Measurements from ENCODE around the gene PXN. TPM values are rescaled to one million over a fixed set of nuclear protein-coding genes. Genes with fewer than 3 reads are reported as not detected.

PXN gene
- 100 to 1,000 TPM in 3 of 4 donors, 10 to 100 TPM in 1; 79.3 to 132 (median 115) TPM for polyA plus RNA-seq
- long read RNA-seq, donor 1, transcript PXN-204 (11 exons, 3,683 nt): major isoform, 21 of 63 reads
- long read RNA-seq, donor 1, partial matches to known transcripts: 38 of 63 reads
- long read RNA-seq, donor 1, other reads (novel, unspliced or antisense): 0 of 63 reads
- long read RNA-seq, donor 2, partial matches to known transcripts: 14 of 19 reads
- long read RNA-seq, donor 2, other reads (novel, unspliced or antisense): 0 of 19 reads
- long read RNA-seq, donor 3, partial matches to known transcripts: 44 of 50 reads
- long read RNA-seq, donor 3, other reads (novel, unspliced or antisense): 0 of 50 reads
- long read RNA-seq, donor 4: 0 reads
- long read RNA-seq, donor 5, partial matches to known transcripts: 0 of 1 reads
- long read RNA-seq, donor 5, other reads (novel, unspliced or antisense): 0 of 1 reads
- long read RNA-seq, donor 6, transcript PXN-204 (11 exons, 3,683 nt): major isoform, 13 of 40 reads
- long read RNA-seq, donor 6, partial matches to known transcripts: 23 of 40 reads
- long read RNA-seq, donor 6, other reads (novel, unspliced or antisense): 0 of 40 reads
- long read RNA-seq, donor 7: 0 reads
- long read RNA-seq, donor 8, partial matches to known transcripts: 0 of 2 reads
- long read RNA-seq, donor 8, other reads (novel, unspliced or antisense): 0 of 2 reads
- long read RNA-seq, donor 9, partial matches to known transcripts: 0 of 5 reads
- long read RNA-seq, donor 9, other reads (novel, unspliced or antisense): 0 of 5 reads
- long read RNA-seq, donor 10, transcript PXN-204 (11 exons, 3,683 nt): major isoform, 12 of 52 reads
- long read RNA-seq, donor 10, partial matches to known transcripts: 38 of 52 reads
- long read RNA-seq, donor 10, other reads (novel, unspliced or antisense): 0 of 52 reads

GRCh38 chr12:120265473-120266179 lies at the start of gene PXN:
TSS of gene PXN (minus strand) at chr12:120265730. CDS start at chr12:120265629, 101 bp downstream.
- WGBS, 3 donors: 1 to 2% (median 2%) methylated on average over 28 to 81 of the region's 81 CpGs
- Histone ChIP-seq H3K4me1 (ENCODE audit: control insufficient read depth in 3 of 3, insufficient read depth in 2 of 3, low read depth in 1 of 3, low read length in 2 of 3) (peaks cover 9 to 46% (median 12%) of the 10 kb centered on the region in 3 donors), H3K36me3 (ENCODE audit: control insufficient read depth in 3 of 3, insufficient read depth in 2 of 3, low read depth in 1 of 3, low read length in 3 of 3) (peaks cover 0 to 20% (median 0%) of the 10 kb centered on the region in 3 donors), H3K27ac (ENCODE audit: low read depth in 1 of 3, low read length in 2 of 3) (peak within 1 kb of the TSS; percentile 84 to 89 (median 84)), H3K27me3 (ENCODE audit: control insufficient read depth in 3 of 3, insufficient read depth in 3 of 3, low read length in 3 of 3) (no peaks in the 10 kb centered on the region), H3K9me3 (ENCODE audit: control insufficient read depth in 2 of 2, insufficient read depth in 1 of 2, low read depth in 1 of 2, low read length in 1 of 2) (no peaks in the 10 kb centered on the region), H3K4me3 (ENCODE audit: low read depth in 1 of 3, low read length in 3 of 3) (peak within 1 kb of the TSS; percentile 92 to 96 (median 93))
- no peak for FAIRE-seq
- peak; percentile 83 to 89 for DNase-seq

- WGBS, 3 donors: 55 to 66% (median 59%) methylated on average over 5 of the region's 5 CpGs
- no peak for FAIRE-seq
- peak in 1 of 2 donors; percentile 18 for DNase-seq
Measured at GRCh38 chr12:120314220-120314619, 48.7 kb upstream of the PXN start.

GRCh38 chr12:120301962-120302815 lies 36.7 kb upstream of the PXN start, which contains the start of gene SIRT4:
TSS of gene SIRT4 (plus strand) at chr12:120302321. CDS start at chr12:120303562, 1,241 bp downstream.
- peak; percentile 67 for FAIRE-seq
- H3K4me1 ChIP-seq (ENCODE audit: control insufficient read depth in 3 of 3, insufficient read depth in 2 of 3, low read depth in 1 of 3, low read length in 2 of 3): no peaks in the 10 kb centered on the region

More at GRCh38 chr12:120314220-120314619, 48.7 kb upstream of the PXN start:
- H3K36me3 ChIP-seq (ENCODE audit: control insufficient read depth in 3 of 3, insufficient read depth in 2 of 3, low read depth in 1 of 3, low read length in 3 of 3): peaks cover 0 to 3% (median 0%) of the 10 kb centered on the region in 3 donors
- peaks cover 0 to 3% of the 10 kb centered on the region in 2 donors for H3K9me3 ChIP-seq (ENCODE audit: control insufficient read depth in 2 of 2, insufficient read depth in 1 of 2, low read depth in 1 of 2, low read length in 1 of 2)
- H3K27me3 ChIP-seq (ENCODE audit: control insufficient read depth in 3 of 3, insufficient read depth in 3 of 3, low read length in 3 of 3): no peaks in the 10 kb centered on the region
- peaks cover 0 to 5% (median 0%) of the 10 kb centered on the region in 3 donors for H3K4me1 ChIP-seq (ENCODE audit: control insufficient read depth in 3 of 3, insufficient read depth in 2 of 3, low read depth in 1 of 3, low read length in 2 of 3)
- H3K4me3 ChIP-seq (ENCODE audit: low read depth in 1 of 3, low read length in 3 of 3): no peak overlapping the region
- no peak overlapping the region for H3K27ac ChIP-seq (ENCODE audit: low read depth in 1 of 3, low read length in 2 of 3)

GRCh38 chr12:120292661-120293531 lies 27.4 kb upstream of the PXN start, which contains the start of gene RNU4-1:
TSS of gene RNU4-1 (minus strand) at chr12:120293237.
- DNase-seq (peak; percentile 86 to 90), FAIRE-seq (no peak)
- no peaks in the 10 kb centered on the region for H3K9me3 ChIP-seq (ENCODE audit: control insufficient read depth in 2 of 2, insufficient read depth in 1 of 2, low read depth in 1 of 2, low read length in 1 of 2)
- H3K27ac ChIP-seq (ENCODE audit: low read depth in 1 of 3, low read length in 2 of 3): peak within 1 kb of the TSS; percentile 97 to 99 (median 97)
- WGBS, 3 donors: 0% methylated on average over 29 of the region's 29 CpGs
- H3K27me3 ChIP-seq (ENCODE audit: control insufficient read depth in 3 of 3, insufficient read depth in 3 of 3, low read length in 3 of 3): no peaks in the 10 kb centered on the region
- H3K4me1 ChIP-seq (ENCODE audit: control insufficient read depth in 3 of 3, insufficient read depth in 2 of 3, low read depth in 1 of 3, low read length in 2 of 3): peaks cover 0 to 9% (median 0%) of the 10 kb centered on the region in 3 donors
- H3K36me3 ChIP-seq (ENCODE audit: control insufficient read depth in 3 of 3, insufficient read depth in 2 of 3, low read depth in 1 of 3, low read length in 3 of 3): no peaks in the 10 kb centered on the region
- peak within 1 kb of the TSS; percentile 40 to 48 (median 46) for H3K4me3 ChIP-seq (ENCODE audit: low read depth in 1 of 3, low read length in 3 of 3)

More at GRCh38 chr12:120301962-120302815, 36.7 kb upstream of the PXN start, which contains the start of gene SIRT4:
- peak within 1 kb of the TSS; percentile 32 to 64 (median 51) for H3K4me3 ChIP-seq (ENCODE audit: low read depth in 1 of 3, low read length in 3 of 3)
- no peaks in the 10 kb centered on the region for H3K27me3 ChIP-seq (ENCODE audit: control insufficient read depth in 3 of 3, insufficient read depth in 3 of 3, low read length in 3 of 3)
- no peaks in the 10 kb centered on the region for H3K9me3 ChIP-seq (ENCODE audit: control insufficient read depth in 2 of 2, insufficient read depth in 1 of 2, low read depth in 1 of 2, low read length in 1 of 2)
- peak within 1 kb of the TSS in 2 of 3 donors; percentile 9 to 67 for H3K27ac ChIP-seq (ENCODE audit: low read depth in 1 of 3, low read length in 2 of 3)
- peak; percentile 96 to 97 for DNase-seq
- H3K36me3 ChIP-seq (ENCODE audit: control insufficient read depth in 3 of 3, insufficient read depth in 2 of 3, low read depth in 1 of 3, low read length in 3 of 3): peaks cover 0 to 6% (median 0%) of the 10 kb centered on the region in 3 donors
- WGBS, 3 donors: 6 to 9% (median 8%) methylated on average over 31 of the region's 31 CpGs

GRCh38 chr12:120292411-120292660 lies 26.8 kb upstream of the PXN start:
- WGBS, 3 donors: 0% methylated on average over 17 of the region's 17 CpGs
- Histone ChIP-seq H3K27ac (ENCODE audit: low read depth in 1 of 3, low read length in 2 of 3) (peak overlapping the region; percentile 97 to 99 (median 97)), H3K27me3 (ENCODE audit: control insufficient read depth in 3 of 3, insufficient read depth in 3 of 3, low read length in 3 of 3) (no peaks in the 10 kb centered on the region), H3K9me3 (ENCODE audit: control insufficient read depth in 2 of 2, insufficient read depth in 1 of 2, low read depth in 1 of 2, low read length in 1 of 2) (no peaks in the 10 kb centered on the region), H3K4me3 (ENCODE audit: low read depth in 1 of 3, low read length in 3 of 3) (peak overlapping the region; percentile 40 to 48 (median 46)), H3K4me1 (ENCODE audit: control insufficient read depth in 3 of 3, insufficient read depth in 2 of 3, low read depth in 1 of 3, low read length in 2 of 3) (peaks cover 0 to 9% (median 0%) of the 10 kb centered on the region in 3 donors), H3K36me3 (ENCODE audit: control insufficient read depth in 3 of 3, insufficient read depth in 2 of 3, low read depth in 1 of 3, low read length in 3 of 3) (no peaks in the 10 kb centered on the region)
- DNase-seq (no peak), FAIRE-seq (no peak)

- Histone ChIP-seq H3K36me3 (ENCODE audit: control insufficient read depth in 3 of 3, insufficient read depth in 2 of 3, low read depth in 1 of 3, low read length in 3 of 3) (no peaks in the 10 kb centered on the region), H3K4me3 (ENCODE audit: low read depth in 1 of 3, low read length in 3 of 3) (peak overlapping the region in 1 of 3 donors; percentile 30), H3K9me3 (ENCODE audit: control insufficient read depth in 2 of 2, insufficient read depth in 1 of 2, low read depth in 1 of 2, low read length in 1 of 2) (no peaks in the 10 kb centered on the region), H3K27me3 (ENCODE audit: control insufficient read depth in 3 of 3, insufficient read depth in 3 of 3, low read length in 3 of 3) (no peaks in the 10 kb centered on the region), H3K4me1 (ENCODE audit: control insufficient read depth in 3 of 3, insufficient read depth in 2 of 3, low read depth in 1 of 3, low read length in 2 of 3) (peaks cover 0 to 9% (median 0%) of the 10 kb centered on the region in 3 donors), H3K27ac (ENCODE audit: low read depth in 1 of 3, low read length in 2 of 3) (peak overlapping the region; percentile 75 to 97 (median 87))
- DNase-seq: peak; percentile 65 to 70
- FAIRE-seq: no peak
- 6 to 20% (median 14%) methylated on average over 22 of the region's 22 CpGs for WGBS, 3 donors
Measured at GRCh38 chr12:120290609-120291305, 25.2 kb upstream of the PXN start.

All from small intestine (tissue), 16 donors.